ENCODE results near the gene ZNF516.

Gene ZNF516

DNA sequence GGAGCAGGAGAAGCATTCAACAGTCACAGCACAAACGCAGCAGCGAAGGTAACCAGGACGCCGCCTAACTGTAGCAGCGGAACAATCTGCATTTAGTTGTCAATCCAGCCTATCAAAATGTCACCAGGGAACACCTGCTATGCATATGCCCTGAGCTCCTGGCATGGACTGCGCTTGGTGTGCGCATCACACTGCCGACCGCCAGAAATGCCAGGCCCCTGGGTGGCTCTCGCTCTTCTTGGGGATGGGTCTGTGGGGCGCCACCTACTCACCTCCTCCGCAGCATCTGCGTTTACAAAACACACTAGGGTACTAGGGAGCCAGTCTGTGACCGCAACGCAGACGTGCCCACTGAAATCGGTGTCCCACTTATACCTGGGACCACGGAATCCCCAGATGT, 31.7 kb downstream of the ZNF516 start:
- H4K20me1 ChIP-seq (ENCODE audit: control insufficient read depth, insufficient read depth, low read depth, low read length) = peaks cover 18% of the 10 kb centered on the region; the same call in 1 of the 2 replicates
- H3K9me3 ChIP-seq (ENCODE audit: control insufficient read depth, insufficient read depth, low read length) = no peaks in the 10 kb centered on the region
- H3K4me3 ChIP-seq (ENCODE audit: low read length) = no peak overlapping the region
- no peak overlapping the region for H3K27ac ChIP-seq (ENCODE audit: low read depth, low read length)
- peaks cover 10% of the 10 kb centered on the region for H3K36me3 ChIP-seq (ENCODE audit: control insufficient read depth, low read length)
- H3K27me3 ChIP-seq (ENCODE audit: control insufficient read depth, low read length) = no peaks in the 10 kb centered on the region
- peaks cover 20% of the 10 kb centered on the region for H3K4me1 ChIP-seq (ENCODE audit: control insufficient read depth, low read length)
- TF ChIP-seq EZH2phosphoT487 (IDR thresholded peaks at IDR 0.05; ENCODE audit: borderline replicate concordance, low read length) = no peak
- TF ChIP-seq CTCF (IDR thresholded peaks at IDR 0.05; ENCODE audit: low read depth, low read length, poor library complexity, severe bottlenecking) = no peak
- H3K9me2 ChIP-seq (replicated peaks; ENCODE audit: control insufficient read depth, low read length) = no peaks in the 10 kb centered on the region
- H3F3A ChIP-seq (ENCODE audit: control insufficient read depth, insufficient read depth) = no peaks in the 10 kb centered on the region
- H3K79me2 ChIP-seq (ENCODE audit: control insufficient read depth, low read length) = peaks cover 97% of the 10 kb centered on the region
- no peak overlapping the region for H3K4me2 ChIP-seq (ENCODE audit: low read length)

DNA sequence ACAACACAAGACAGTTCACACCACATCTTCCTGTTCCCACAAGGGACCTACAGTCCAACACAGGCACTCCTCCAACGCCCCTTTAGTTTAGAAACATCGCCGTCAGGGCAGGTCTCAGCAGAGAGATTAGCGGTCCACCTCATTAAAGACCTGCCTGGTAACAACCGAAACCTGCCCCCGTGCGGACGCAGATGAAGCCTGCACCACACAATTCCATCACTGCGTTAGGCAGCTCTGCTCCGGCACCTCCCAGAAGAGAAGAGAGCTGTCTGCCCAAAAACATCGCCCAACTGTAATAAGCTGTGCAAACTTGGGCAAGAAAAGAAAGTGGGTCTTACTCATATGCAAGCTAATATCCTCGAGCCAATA, 32.7 kb downstream of the ZNF516 start:
- peaks cover 97% of the 10 kb centered on the region for H3K79me2 ChIP-seq (ENCODE audit: control insufficient read depth, low read length)
- no peaks in the 10 kb centered on the region for H3K27me3 ChIP-seq (ENCODE audit: control insufficient read depth, low read length)
- peaks cover 20% of the 10 kb centered on the region for H3K4me1 ChIP-seq (ENCODE audit: control insufficient read depth, low read length)
- H3K4me3 ChIP-seq (ENCODE audit: low read length) = no peak overlapping the region
- no peak for TF ChIP-seq CTCF (IDR thresholded peaks at IDR 0.05; ENCODE audit: low read depth, low read length, poor library complexity, severe bottlenecking)
- TF ChIP-seq EZH2phosphoT487 (IDR thresholded peaks at IDR 0.05; ENCODE audit: borderline replicate concordance, low read length) = no peak
- peaks cover 10% of the 10 kb centered on the region for H3K36me3 ChIP-seq (ENCODE audit: control insufficient read depth, low read length)
- no peaks in the 10 kb centered on the region for H3F3A ChIP-seq (ENCODE audit: control insufficient read depth, insufficient read depth)
- H3K4me2 ChIP-seq (ENCODE audit: low read length) = no peak overlapping the region
- H3K27ac ChIP-seq (ENCODE audit: low read depth, low read length) = no peak overlapping the region
- no peaks in the 10 kb centered on the region for H3K9me3 ChIP-seq (ENCODE audit: control insufficient read depth, insufficient read depth, low read length)
- H3K9me2 ChIP-seq (replicated peaks; ENCODE audit: control insufficient read depth, low read length) = no peaks in the 10 kb centered on the region
- peaks cover 17% of the 10 kb centered on the region; the same call in 1 of the 2 replicates for H4K20me1 ChIP-seq (ENCODE audit: control insufficient read depth, insufficient read depth, low read depth, low read length)

DNA sequence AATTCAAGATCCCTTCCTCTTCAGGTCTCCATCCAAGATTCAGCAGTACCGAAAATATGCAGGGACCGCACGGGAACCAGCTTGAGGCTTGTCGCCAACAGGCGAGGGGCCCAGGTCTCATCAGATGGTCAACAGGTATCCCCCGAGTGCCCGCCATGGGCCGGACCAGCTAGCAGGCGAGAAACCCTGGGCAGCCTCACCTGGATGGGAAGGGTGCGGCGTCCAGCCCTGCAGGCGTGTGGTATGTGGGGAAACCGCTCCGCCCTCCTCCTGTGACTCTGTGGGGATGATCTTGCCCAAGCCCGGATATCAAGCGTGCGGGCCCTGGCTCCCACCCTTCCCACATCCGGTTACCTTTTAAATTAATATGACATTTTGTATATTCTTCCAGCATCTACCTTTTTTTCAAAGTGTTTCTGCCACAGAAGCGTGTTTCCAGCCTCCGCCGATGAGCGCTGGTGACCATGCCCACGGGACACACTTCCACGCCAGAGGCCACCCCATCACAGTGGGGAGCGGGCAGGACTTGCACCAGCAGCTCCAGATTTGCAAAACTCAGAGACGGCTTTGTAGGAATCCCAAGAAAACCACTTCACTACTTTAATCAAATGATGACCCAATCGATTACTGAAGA, 33.2 kb downstream of the ZNF516 start:
- Histone ChIP-seq H4K20me1 (ENCODE audit: control insufficient read depth, insufficient read depth, low read depth, low read length) (peaks cover 22% of the 10 kb centered on the region; the same call in 1 of the 2 replicates), H3K4me1 (ENCODE audit: control insufficient read depth, low read length) (peaks cover 23% of the 10 kb centered on the region), H3K9me2 (replicated peaks; ENCODE audit: control insufficient read depth, low read length) (no peaks in the 10 kb centered on the region), H3K79me2 (ENCODE audit: control insufficient read depth, low read length) (peaks cover 98% of the 10 kb centered on the region), H3K4me2 (ENCODE audit: low read length) (no peak overlapping the region), H3K4me3 (ENCODE audit: low read length) (no peak overlapping the region), H3K27me3 (ENCODE audit: control insufficient read depth, low read length) (no peaks in the 10 kb centered on the region), H3F3A (ENCODE audit: control insufficient read depth, insufficient read depth) (no peaks in the 10 kb centered on the region), H3K9me3 (ENCODE audit: control insufficient read depth, insufficient read depth, low read length) (no peaks in the 10 kb centered on the region), H3K36me3 (ENCODE audit: control insufficient read depth, low read length) (peaks cover 14% of the 10 kb centered on the region), H3K27ac (ENCODE audit: low read depth, low read length) (no peak overlapping the region)
- no peak for TF ChIP-seq EZH2phosphoT487 (IDR thresholded peaks at IDR 0.05; ENCODE audit: borderline replicate concordance, low read length)

GRCh38 chr18:76461148-76461547, 33.9 kb downstream of the ZNF516 start:
- Histone ChIP-seq H3K9me3 (ENCODE audit: control insufficient read depth, insufficient read depth, low read length) (no peaks in the 10 kb centered on the region), H3K27ac (ENCODE audit: low read depth, low read length) (no peak overlapping the region), H3K4me1 (ENCODE audit: control insufficient read depth, low read length) (peaks cover 30% of the 10 kb centered on the region), H3K36me3 (ENCODE audit: control insufficient read depth, low read length) (peaks cover 16% of the 10 kb centered on the region), H4K20me1 (ENCODE audit: control insufficient read depth, insufficient read depth, low read depth, low read length) (peaks cover 29% of the 10 kb centered on the region; the same call in 1 of the 2 replicates), H3K4me2 (ENCODE audit: low read length) (no peak overlapping the region), H3F3A (ENCODE audit: control insufficient read depth, insufficient read depth) (no peaks in the 10 kb centered on the region), H3K4me3 (ENCODE audit: low read length) (no peak overlapping the region), H3K79me2 (ENCODE audit: control insufficient read depth, low read length) (peaks cover 98% of the 10 kb centered on the region), H3K27me3 (ENCODE audit: control insufficient read depth, low read length) (no peaks in the 10 kb centered on the region), H3K9me2 (replicated peaks; ENCODE audit: control insufficient read depth, low read length) (no peaks in the 10 kb centered on the region)
- TF ChIP-seq CTCF (IDR thresholded peaks at IDR 0.05; ENCODE audit: low read depth, low read length, poor library complexity, severe bottlenecking) (no peak), EZH2phosphoT487 (IDR thresholded peaks at IDR 0.05; ENCODE audit: borderline replicate concordance, low read length) (no peak)

Data from DOHH2 (cell line).